A204.1 (cell line): Measurements from ENCODE around the gene MAN1B1.

Source experiments
- FAIRE-seq: peaks from 2 replicates; lab custom pipeline; 2012; peaks lifted over from hg19 to GRCh38; lab: Jason Lieb, UNC

Gene MAN1B1

DNA sequence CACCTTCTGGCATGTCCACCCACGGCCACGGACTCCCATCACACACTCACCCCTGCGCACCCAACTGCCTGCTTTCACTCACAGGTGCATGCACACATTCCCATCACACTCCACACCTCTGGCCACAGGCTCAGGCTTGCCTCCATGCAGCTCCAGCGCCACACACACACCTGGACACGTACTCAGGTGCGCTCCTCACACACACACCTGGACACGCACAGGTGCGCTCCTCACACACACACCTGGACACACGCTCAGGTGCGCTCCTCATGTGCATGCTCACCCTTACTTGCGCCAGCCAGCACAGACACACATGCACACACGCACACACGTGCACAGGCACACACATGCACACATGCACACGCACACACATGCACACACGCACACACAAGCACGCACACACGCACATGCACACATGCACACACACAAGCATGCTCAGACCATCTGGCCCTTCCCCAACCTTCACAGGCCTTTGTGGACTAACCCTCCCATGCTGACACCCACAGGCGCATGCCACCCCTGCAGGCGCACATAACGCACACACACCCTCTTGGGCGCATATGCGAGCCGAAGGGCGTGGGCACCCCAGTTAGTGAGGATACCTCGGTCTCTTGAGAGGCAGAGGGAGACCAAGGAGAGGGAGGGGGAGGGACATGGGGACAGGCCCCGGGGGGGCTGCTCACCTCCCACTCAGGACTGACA is 60.5 kb downstream of the MAN1B1 start:
- FAIRE-seq, result no peak

DNA sequence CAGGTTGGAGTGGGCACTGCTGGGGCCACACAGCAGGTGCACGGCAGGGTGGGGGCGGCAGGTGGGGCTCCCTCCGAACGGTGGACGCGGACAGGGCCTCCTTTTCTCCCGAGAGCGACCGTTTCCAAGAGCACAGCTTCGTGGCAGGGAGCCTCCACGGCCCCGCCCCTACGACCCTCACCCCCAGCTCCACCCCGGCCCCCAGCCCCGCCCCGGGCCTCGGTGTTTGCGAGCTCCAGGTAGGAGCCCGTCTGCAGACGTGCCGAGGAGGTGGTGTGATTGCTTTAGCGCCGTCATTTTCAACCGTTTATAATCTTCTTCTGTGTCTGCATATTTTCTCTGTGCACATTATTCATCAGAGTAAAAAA is 61.0 kb downstream of the MAN1B1 start:
- no peak for FAIRE-seq

DNA sequence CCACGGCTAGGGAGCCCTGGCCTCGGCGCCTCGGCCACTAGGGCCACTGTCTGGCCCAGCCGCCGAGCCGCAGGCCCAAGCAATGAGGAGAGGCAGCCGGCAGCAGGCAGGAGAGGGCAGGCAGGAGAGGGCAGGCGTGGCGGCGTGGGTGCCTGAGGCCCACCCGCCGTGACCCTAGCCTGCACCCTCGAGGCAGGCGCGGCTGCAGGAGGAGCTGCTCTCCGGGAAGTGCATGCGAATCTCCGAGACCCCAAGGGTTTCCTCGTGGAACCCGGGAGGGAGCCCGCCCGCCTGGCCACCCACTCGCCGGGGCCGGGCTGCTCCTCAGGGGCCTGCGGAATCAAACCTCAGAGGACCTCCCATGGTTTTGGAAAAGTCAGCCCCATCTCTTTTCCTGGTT is 61.5 kb downstream of the MAN1B1 start:
- FAIRE-seq, result no peak

DNA sequence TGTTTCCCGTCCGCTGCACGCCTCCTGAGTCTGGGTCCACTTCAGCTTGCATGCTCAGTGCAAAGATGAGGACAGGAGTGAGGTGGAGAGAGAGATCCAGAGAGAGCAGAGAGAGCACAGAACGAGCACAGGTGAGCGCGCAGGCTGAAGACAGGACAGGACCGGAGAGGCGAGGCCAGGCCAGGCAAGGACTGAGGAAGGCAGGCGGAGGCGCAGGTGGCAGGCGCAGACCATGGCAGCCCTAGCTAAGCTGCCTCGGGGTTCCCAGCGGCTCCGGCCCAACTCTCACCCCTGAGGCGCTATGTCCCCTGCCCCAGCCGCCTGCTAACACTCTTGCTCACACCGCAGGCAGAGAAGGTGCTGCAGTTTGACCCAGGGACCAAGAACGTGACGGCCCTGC is 61.9 kb downstream of the MAN1B1 start:
- FAIRE-seq, result no peak

DNA sequence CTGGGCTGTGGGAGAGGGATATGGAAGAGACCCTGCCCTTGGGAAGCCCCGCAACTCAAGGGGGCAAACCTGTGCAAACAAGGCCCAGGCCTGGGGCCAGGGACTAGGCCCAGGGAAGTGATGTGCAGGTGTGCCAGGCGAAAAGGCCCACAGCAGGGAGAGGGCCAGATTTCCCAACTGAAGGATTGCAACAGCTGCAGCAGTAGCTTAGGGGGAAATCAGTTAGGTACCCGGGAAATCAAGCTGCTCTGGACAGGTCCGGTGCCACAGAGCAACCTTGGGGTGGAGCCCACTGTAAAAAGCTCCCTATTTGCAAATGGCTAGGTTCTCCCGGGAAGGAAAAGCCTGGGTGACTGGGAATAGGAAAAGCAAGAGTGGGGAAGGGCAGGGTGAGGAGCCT is 62.6 kb downstream of the MAN1B1 start:
- FAIRE-seq, result no peak

DNA sequence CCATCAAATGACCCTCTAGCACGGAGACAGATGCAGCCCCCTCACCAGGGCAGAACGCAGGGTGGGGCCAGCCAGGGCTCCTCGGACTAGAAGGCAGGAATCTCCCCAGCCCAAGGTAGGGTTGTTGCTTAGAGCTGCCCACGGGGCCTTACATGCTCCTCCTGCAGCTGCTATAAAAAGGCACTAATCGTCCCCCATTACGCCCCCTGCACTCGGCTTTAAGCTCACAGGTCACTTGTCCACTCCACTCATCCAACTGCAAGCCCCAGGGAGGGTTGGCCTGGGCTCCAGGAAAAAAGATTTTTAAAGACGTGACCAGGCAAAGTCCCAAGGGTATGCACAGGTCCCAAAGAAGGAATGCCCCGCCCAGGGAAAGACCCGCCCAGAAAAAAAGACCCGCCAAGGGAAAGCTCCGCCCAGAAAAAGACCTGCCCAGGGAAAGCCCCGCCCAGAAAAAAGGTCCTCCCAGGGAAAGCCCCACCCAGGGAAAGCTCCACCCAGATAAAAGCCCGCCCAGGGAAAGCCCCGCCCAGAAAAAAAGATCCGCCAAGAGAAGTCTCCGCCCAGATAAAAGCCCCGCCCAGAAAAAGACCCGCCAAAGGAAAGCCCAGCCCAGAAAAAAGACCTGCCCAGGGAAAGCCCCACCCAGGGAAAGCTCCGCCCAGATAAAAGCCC is 63.3 kb downstream of the MAN1B1 start:
- no peak for FAIRE-seq

DNA sequence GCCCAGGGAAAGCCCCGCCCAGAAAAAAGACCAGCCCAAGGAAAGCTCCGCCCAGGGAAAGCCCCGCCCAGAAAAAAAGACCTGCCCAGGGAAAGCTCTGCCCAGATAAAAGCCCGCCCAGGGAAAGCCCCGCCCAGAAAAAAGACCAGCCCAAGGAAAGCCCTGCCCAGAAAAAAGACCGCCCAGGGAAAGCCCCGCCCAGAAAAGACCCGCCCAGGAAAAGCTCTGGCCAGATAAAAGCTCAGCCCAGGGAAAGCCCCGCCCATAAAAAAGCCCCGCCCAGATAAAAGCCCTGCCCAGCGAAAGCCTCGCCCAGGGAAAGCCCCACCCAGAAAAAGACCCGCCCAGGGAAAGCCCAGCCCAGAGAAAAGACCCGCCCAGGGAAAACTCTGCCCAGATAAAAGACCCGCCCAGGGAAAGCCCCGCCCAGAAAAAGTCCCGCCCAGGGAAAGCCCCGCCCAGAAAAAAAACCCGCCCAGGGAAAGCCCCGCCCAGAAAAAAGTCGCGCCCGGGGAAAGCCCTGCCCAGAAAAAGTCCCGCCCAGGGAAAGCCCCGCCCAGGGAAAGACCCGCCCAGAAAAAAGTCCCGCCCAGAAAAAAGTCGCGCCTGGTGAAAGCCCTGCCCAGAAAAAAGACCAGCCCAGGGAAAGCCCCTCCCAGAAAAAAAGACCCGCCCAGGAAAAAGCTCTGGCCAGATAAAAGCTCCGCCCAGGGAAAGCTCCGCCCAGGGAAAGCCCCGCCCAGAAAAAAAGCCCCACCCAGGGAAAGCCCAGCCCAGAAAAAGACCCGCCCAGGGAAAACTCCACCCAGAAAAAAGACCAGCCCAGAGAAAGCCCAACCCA is 64.1 kb downstream of the MAN1B1 start:
- FAIRE-seq, result no peak

DNA sequence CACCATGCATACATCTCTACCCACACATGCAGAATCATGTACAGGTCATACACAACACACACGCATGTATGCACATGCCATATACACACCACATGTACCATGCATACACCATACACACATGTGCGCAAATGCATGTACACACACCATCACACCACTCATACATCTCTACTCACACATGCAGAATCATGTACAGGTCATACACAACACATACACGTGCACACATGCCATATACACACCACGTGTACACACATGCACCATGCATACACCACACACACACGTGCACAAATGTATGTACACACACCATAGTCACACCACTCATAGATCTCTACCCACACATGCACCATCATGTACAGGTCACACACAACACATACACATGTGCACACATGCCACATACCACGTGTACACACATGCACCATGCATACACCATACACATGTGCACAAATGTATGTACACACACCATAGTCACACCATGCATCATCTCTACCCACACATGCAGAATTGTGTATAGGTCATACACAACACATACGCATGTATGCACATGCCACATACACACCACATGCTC is 66.1 kb downstream of the MAN1B1 start:
- no peak for FAIRE-seq

DNA sequence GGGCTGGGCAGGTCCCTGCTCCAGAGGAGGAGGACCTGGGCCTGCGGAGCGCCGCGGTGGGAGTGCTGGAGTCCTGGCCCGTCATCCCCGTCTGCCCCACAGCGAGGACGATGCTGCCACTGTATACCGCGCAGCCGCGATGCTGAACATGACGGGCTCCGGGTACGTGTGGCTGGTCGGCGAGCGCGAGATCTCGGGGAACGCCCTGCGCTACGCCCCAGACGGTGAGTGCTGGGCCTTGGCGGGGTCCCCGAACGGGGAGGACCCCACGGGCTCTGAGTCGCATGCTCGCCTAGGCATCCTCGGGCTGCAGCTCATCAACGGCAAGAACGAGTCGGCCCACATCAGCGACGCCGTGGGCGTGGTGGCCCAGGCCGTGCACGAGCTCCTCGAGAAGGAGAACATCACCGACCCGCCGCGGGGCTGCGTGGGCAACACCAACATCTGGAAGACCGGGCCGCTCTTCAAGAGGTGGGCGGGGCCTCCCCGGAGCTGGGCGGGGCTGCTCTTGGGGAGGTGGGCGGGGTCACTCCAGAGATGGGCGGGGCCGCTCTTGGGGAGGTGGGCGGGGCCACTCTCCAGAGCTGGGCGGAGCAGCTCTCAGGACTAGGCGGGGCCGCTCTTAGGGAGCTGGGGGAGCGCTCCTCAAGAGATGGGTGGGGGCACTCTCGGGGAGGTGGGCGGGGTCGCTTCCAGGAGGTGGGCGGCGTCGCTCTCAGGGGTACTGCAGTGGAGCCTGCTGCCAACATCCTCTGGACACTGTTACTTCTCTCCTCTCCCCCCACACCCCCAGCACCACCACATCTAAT is 70.0 kb downstream of the MAN1B1 start:
- FAIRE-seq, result no peak

DNA sequence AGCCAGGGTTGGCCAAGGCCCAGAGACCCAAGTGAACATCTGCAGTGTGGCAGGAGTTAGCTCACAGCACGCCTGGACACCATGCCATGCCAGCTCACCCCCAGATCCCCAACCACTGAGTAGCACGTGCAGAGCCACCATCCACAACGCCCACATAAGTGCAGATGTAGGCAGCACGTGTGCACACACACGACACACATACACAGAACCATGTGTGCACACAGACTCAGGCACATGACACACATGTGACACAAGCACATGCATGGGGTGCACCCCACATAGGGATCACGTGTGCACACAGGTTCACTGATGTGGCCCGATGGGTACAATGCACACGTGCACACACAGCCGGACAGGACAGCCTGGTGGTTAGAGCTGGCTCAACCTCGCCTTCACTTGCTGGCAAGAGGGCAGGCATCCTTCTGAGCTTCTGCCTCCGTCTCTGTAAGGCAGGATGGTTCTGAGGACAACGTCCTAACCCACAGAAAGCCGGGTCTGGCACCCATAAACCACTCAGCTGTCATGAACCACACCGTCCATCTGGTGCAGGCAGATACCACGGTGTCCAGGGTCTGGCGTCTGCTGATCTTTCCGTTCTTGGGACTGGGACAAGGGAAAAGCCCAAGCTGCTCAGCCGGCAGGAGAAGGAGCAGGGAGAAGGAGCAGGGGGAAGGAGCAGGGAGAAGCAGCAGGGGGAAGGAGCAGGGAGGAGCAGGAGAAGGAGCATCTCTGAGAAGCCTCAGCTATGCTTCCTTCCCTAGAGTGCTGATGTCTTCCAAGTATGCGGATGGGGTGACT is 71.0 kb downstream of the MAN1B1 start:
- no peak for FAIRE-seq

DNA sequence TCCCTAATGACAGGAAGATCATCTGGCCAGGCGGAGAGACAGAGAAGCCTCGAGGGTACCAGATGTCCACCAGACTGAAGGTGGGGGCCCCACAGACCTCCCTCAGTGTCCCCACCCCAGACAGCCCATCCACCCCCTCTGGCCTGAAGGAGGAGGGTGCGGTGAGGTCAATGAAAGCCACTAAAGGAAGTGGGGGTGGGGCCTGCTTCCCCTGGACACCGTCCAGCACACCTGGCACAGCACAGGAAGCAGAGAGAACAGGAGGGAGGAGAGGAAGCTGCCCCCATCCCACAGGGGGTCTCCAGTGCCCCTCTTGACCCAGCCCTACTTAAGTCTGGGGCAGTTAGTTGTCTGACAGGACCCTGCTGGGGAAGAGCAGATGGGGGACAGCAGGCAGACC is 71.8 kb downstream of the MAN1B1 start:
- FAIRE-seq, result no peak
